GM18867 (cell line): Measurements from ENCODE around the gene NDUFS7.
"Not testable (repeated sequence)": the region's sequence is repeated elsewhere in the genome, so short reads cannot be mapped to it uniquely, and the experiment has no call there.

ENCODE experiments used
- ATAC-seq: cut with Tn5 transposase; IDR thresholded peaks from one replicate; pipeline ENCODE4 v1.9.1; 2021; ENCODE audit warnings: mild to moderate bottlenecking, moderate library complexity; ENCODE audit not compliant: unreplicated experiment

The NDUFS7 gene

DNA sequence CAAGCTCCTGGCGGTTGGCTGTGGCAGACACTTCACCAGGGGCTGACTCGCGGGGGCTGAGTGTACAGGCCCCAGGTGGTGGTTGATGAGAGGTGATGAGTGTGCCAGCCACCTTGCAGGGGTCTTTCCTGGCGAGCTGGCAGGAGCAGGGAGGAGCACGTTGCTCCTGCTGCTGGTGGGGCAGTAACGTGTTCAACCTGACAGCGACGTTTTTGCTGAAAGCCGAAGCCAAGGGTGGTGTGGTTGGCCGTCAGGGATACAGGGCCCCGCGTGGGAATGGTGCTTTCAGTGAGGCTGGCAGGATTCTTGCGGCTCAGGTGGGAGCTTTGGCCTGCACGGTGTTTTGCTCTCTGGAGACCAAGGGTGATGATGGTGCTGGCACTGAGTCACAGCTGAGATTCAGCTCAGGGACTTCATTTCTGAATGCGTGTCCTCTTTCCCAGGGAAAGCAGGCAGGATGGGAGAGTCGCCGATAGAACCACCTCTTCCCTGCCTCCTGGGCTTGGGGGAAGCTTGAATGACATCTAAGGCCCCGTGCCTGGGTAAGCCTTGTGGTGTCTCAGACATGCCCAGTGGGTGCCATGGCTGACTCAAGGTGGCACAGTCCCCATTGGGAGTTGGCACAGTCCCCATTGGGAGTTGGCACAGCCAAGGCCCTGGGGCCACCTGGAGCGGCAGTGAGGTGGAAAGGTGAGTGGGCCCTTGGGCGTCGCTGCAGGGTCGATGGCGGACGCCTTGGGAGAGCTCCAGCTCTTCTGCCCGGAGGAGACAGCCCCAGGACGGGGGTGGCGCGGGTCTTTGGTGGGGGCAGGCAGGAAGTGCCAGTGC is 32.5 kb downstream of the NDUFS7 start:
- ATAC-seq = no peak

DNA sequence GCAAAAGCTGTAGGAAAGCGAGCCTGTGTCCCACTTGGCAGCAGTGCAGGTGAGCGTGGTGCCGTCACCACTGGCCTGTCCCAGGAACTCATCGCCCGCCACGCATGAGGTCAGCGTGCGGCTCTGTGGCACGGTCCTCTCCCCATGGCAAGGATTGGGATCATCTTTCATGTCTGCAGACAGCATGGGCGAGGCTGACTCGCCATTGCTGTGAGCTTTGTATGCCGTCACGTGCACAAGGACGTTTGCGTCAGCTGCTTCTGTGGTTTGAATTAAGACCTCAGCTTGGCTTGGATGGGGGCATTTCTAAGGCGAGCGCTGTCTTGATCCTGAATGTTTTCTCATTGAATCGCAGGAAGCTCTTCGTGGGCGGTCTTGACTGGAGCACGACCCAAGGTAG is 33.4 kb downstream of the NDUFS7 start:
- ATAC-seq = no peak

DNA sequence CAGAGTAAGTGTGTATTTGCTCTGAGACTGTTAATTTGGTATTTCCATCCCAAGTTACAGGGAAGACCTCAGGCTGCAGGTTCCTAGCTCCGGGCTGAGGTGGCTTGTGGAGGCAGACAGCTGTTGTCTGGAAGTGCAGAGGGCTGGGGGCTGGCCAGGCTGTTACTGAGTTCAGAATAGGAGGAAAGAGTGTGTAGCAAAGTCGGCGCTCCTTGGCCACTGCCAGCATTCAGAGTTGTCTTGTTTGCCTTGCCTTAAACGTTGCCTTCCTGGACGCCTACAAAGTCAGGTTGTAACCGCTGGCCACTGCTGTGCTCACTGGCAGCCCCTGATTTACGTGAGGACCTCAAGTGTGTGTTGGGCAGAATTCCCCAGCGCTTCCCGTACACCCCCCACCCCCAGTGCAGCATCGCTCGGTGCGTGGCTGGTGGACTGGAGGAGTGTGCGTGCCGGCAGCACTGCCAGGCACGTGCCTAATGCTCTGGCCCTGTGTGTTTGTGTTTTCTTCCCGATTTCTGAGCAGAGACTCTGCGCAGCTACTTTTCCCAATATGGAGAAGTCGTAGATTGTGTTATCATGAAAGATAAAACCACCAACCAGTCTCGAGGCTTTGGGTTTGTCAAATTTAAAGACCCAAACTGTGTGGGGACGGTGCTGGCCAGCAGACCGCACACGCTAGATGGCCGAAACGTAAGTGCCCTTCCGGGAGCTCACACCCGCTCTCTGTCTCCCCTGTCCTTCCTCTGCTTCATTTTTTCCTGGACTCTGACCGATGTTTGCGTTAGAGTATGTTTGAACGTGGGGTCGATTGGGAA is 34.2 kb downstream of the NDUFS7 start:
- no peak for ATAC-seq

DNA sequence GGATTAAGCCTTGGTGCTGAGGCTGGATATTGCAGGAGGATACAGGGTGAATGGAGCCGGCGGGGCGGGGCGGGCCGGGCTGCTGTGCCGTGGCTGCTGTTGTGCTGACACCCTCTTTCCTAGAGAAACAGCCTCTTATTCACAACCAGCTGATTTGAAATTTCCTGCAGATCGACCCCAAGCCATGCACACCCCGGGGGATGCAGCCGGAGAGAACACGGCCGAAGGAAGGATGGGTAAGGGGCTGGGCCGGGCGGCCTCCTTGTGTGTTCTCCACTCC is 34.7 kb downstream of the NDUFS7 start:
- ATAC-seq = no peak

DNA sequence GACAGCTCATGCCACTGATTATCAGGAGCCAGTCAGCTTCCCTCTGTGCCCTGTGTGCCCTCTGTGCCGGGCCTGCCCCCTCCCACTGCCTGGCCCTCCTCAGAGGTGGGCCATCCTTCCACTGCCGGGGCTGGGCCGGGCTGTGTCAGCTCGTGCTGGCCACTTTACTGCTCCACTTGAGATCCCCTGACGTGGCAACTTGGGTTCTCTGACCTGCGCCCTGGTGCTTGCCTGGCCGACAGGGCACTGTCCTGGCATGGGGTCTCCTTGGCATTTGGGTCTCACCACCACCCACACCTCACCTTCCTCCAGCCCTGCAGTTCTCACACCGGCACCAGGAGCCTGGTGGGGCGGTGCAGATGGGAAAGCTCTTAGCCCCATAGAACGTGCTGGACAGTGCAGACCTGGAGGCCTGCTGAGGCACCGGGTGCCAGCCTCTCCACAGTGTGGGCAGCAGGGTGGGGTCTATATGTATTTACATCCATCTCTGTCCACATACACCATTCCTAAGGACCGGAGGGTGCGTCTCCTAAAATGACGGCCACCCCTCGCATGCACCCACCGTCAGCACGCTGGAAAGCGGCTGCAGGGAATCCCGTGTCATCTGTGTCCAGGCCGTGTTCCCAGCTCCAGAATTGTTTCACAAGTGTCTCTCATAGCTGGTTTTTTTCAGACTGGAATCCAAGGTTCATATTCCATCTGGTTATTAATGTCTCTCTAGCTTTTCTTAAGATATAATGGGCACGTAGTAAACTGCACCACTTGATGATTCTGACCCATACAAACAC is 35.4 kb downstream of the NDUFS7 start:
- ATAC-seq = no peak

DNA sequence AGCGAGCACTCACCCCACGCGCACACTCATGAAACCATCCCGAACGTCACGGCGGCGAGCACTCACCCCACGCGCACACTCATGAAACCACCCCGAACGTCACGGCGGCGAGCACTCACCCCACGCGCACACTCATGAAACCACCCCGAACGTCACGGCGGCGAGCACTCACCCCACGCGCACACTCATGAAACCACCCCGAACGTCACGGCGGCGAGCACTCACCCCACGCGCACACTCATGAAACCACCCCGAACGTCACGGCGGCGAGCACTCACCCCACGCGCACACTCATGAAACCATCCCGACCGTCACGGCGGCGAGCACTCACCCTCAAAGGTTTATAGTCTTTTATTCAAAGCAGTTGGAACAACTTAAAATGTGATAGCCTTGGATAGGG is 36.4 kb downstream of the NDUFS7 start:
- not testable (repeated sequence) for ATAC-seq

DNA sequence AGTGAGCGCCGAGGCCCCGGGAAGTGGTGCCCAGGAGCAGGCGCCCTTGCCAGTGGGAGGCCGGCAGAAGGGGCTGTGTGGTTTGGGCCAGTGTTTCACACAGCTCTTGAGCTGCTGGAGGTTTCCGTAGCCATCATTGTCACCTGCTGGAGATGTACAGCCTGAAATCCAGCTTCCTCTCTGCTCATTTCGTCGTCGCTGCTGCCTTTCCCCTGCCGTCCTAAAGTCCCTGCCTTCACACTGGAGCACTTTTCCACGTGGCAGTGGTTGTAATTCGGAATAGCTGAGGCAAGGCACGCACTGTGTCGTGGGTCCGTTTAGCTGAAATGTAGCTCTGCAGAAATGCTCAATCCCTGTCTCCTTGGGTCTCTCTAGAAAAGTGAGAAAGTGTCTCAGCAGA is 36.9 kb downstream of the NDUFS7 start:
- ATAC-seq = no peak

DNA sequence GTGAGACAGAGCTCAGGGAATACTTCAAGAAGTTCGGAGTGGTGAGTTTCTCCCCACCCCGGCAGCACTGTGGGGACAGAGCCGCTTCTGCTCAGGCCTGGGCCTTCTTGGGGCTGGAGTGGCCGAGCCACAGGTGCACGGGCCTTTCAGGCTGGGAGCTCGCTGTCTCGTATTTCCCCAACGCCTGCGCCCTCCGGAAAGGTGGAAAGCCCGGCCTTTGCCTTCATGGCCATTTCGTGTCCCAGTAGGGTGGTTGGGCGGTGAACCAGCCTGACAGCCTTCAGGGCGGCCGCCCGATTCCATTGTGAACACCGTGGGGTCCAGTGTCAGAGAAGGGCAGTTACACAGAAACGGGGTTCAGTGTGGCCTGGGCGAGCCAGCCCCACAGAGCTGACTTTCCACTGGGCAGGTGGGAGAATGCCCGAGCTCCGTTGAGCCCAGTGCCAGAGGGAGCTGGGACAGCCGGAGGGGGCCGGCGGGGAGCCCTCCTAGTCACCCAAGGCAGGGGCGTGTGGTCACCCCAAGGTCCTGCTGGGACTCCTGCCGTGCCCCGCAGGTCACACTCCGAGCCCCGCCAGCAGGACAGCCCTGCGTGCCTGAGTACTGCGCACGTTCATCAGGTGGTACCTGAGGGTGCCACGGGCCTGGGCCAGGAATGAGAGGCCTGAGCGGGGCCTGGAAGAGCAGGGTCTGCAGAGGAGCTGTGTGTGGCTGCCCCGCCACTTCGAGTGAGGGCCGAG is 37.7 kb downstream of the NDUFS7 start:
- no peak for ATAC-seq

DNA sequence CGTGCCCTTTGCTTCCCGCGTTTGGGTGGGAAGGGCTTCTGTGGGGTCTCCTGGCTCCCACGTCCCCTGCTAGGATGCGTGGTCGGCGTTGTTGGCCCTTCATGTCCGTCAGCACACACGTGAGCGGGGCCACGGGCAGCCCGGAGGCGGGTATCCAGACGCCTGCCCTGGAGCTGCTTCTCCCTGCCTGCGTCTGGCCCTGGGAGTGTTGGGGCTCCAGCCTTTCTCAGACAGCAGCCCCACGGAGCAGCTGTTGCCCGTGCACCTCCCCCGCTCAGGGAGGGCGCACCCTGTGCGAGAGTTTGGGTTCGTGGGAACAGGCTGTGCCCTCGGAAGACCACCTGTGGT is 38.2 kb downstream of the NDUFS7 start:
- no peak for ATAC-seq

DNA sequence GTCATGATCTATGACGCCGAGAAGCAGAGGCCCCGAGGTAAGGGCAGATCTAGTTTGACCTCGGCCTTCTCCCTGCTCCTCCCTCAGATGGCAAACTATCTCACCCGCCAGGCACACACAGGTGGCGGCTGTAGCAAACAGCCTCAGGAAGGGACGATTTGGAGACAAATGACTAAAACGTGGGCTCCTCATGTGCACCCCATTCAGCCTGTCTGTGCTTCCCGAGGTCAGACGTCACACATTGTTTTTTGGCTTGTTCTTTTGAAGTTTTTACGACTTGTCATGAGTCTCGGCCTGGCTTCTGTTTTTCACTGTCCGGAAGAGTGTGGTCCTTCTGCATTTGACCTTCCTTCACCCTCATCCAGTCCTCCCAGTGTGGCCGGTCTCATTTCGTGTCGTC is 38.7 kb downstream of the NDUFS7 start:
- ATAC-seq = no peak

DNA sequence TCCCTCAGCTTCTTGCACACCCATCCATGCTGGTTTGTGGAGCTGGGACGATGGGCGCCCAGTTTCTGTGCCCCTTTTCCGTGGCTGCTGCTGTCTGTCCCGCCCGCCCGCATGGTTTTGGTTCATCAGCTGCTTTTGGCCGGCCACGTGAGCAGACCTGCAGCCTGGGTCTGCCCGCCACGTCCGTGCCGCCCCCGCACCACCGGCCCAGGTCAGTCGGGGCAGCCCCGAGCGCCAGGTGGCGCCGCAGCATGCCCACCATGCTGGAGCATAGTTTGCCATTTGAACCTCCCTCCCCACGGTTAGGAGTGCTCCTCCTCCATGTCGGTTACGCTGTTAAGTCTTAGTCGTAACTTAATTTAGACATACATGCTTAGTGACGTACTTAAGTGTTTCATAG is 39.2 kb downstream of the NDUFS7 start:
- no peak for ATAC-seq

DNA sequence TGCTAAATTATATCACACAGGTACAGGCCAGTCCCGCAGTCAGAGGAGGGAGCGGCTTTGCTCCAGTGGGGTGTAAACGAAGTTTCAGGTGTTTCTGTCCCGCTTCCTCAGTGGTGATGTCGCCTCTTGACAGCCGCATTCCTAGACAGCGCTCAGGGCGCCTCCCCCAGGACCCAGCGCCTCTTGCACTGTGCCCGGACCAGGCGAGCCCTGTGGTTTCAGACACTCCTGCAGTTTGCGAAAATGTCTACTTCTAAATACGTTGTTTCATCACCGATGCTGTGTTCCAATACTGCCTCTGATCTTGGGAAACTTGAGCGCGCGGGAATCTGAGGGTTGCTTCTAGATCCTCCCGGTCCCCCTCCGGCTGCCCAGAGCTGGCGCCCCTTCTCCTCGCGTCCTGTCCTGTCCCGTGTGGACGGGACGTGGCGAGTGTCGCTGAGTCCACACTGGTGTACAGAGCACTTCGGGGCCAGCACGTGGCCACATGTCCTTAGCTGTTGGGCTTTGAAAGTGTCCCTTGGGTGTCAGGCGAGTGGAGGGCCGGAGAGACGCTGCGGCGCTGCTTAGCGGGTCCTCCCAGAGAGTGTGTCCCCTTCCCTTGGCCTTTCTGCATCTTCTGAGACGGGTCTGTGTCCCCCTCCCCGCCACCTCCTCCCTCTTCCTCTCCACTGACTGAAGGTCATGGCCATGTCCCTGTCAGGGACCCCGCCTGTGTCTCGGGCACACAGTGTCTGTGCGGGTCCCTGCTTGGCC is 39.9 kb downstream of the NDUFS7 start:
- ATAC-seq = no peak

DNA sequence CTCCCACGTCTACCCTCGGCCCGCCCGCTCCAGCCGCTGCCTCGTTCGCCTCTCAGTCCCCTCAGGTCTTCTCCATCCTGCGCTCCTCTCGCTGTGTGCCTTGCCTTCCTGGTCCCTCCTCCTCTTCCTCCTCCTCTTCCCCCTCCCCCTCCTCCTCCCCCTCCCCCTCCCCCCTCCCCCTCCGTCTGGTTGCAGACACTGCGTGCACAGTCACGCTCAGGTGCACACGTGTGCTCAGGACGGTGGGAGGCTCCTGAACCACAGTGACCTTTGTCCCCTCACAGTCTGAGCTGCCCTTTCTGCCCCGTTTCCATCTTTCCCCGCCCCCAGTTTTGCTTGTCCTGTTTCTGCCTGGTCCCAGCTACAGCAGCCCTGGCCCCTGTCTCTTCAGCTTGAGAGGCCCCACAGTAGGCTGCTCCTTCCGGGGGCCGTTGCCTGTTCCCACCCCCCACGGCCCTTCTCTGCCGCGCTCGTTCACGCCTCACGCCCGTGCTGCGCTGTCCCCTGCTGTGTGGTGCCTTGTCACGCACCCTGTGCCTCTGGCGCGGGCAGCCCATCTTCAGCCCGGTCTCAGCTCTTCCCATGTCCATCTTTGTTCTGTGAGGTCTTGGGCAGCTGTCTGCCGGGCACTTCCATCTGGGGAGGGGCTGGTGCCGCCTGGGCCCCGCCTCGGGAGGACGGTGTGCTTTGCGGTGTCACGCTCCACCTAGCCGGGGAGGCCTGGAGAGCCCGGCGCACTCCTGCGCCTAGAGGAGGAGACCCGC is 40.7 kb downstream of the NDUFS7 start:
- no peak for ATAC-seq

DNA sequence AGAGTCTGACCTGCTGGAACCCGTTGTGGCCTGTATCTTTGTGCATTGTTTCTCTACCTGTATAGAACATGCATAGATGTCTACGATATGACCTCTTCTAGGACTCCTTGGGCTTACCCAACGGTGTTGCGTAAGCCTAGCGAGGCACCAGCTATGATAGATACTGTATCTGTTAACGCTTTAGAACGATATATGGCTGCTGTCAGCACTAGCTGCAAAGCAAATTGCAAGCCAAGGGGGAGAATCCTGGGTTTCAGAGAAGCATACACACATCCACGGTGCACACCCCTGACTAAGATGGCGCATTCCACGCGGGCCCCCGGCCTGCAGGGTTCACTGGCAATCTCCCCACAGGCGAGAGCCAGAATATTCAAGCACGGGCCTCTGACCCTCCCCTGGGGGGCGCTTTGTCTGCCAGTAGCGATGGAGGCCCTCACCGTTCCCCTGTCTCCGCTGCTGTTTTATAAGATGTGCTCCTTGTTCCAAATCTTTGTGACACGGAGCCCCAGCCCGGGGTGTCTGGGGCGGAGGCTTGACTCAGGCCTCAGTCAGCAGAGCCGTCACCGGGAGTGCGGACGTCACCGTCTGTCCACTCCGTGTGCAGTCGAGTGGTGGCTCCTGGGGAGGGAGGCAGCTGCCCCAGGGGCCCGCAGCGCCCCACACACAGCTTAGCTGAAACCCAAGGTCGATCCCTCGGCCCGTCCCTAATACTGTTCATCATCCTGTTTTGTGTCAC is 41.6 kb downstream of the NDUFS7 start:
- no peak for ATAC-seq

DNA sequence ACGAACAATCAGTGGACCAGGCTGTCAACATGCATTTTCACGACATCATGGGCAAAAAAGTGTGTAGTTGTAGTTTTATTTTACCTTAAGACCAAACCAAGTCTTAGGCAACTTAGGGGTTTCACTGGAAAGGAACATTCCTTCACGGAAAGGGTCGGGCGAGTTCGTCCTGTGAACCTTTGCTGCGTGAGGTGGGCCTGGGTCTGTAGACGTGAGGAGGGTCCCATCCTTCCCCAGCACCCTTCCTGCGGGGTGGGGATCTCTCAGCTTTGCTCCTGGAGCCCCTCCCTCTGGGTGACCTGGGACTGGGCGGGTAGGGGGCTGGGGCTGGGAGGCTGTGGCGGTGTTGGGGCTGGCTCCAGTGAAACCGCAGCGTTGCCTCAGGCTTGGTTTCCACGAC is 42.2 kb downstream of the NDUFS7 start:
- no peak for ATAC-seq

DNA sequence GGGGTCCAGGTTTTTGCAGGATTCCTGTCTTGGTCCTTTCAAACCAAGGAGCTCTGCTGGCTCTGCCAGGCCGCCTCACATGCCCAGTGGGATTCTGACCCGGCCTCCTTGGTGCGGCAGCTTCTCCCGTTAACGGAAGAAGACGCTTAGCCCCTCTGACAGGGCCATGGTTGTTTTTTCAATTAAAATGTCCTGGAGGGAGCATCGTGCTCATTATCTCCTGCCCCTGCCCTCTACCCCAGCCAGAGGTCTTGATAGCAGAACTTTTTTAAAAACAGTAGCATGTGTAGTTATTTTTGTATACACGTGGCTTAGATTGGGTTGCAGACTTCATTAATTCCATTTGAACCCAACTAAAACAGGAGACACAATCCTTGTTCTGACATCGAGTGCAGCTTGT is 43.0 kb downstream of the NDUFS7 start:
- no peak for ATAC-seq

DNA sequence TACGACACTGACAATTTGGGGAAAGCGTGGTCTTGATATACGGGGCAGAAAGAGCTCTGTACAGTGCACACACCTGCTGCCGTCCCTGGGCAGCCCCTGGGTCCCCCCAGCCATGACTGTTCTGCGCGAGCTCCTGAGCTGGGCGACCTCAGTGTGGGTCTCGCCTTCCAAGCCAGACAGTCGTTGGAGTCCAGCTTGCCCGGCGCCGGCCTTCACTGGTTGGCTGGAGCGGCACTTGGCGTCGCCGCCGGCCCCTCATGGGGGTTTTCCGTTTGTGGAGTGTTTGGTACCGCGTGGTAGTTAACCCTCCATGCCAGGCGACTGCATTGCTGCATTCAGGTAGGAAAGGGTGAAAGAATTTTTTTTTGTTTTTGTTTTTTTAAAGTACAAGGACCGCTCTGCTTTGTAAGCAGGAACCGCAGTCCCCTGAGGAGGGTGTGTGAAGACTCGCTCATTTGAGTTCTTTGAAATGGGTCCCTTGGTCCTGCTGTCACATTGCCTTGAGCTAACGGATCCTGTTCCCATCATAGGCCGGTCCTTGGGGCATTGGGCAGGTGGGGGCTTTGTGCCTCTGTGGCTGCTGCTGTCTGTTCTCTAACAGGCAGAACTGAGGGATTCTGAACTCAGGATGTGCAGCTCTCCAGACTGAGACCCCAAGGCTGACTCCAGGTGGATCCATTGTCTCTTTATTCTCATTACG is 43.7 kb downstream of the NDUFS7 start:
- ATAC-seq = no peak

DNA sequence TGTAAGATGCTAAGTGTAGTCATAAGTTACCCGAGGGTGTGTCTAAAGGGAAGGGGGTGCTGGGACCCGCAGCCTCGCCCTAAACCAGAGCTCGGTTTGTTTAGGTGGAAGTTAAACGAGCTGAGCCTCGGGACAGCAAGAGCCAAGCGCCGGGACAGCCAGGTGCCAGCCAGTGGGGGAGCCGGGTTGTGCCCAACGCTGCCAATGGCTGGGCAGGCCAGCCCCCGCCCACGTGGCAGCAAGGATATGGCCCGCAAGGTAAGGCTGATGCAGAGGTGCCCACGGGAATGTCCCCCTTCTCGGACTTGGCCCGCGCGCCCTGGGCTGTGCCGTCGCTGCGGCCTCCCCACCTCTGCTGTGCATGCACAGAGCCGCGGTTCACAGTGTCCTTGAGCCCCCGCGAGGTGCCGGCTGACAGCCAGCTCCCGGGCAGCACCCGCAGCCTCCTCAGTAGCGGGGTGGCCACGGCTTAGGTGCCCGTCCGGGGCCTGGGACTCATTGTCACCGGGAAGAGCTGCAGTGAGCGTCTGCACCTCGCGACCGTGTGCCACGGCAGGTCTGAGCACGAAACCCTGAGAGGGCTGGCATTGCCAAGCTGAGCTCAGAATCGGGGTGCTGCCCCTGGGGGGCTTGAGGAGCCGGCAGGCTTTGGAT is 45.2 kb downstream of the NDUFS7 start:
- ATAC-seq = no peak
